ENCODE measurements around the gene NOS1. TPM values are rescaled to one million over a fixed set of nuclear protein-coding genes. Genes with fewer than 3 reads are reported as not detected.

NOS1 gene
- total and polyA plus RNA-seq, 12 donors = 0.01 to 2.8 (median 0.45) TPM; not detected in 1

GRCh38 chr12:117329756-117330155 is 31.7 kb downstream of the NOS1 start:
- H3K27me3 ChIP-seq = peaks cover 0 to 95% (median 53%) of the 10 kb centered on the region in 7 donors
- WGBS, 2 donors = 78% methylated on average over 8 of the region's 8 CpGs

GRCh38 chr12:117328556-117329100 is 32.8 kb downstream of the NOS1 start:
- Histone ChIP-seq H3K36me3 (no peaks in the 10 kb centered on the region), H3K4me1 (no peaks in the 10 kb centered on the region), H3K4me3 (no peak overlapping the region), H3K27ac (no peak overlapping the region), H3K9me3 (no peaks in the 10 kb centered on the region), H3K27me3 (peaks cover 0 to 88% (median 43%) of the 10 kb centered on the region in 7 donors)
- TF ChIP-seq CTCF (IDR thresholded peaks at IDR 0.05) = no peak
- ATAC-seq (no peak), DNase-seq (no peak)
- intact Hi-C loops (cut with DNase I) = no loop called here
- 71 to 77% methylated on average over 13 of the region's 13 CpGs for WGBS, 2 donors

More at GRCh38 chr12:117329756-117330155, 31.7 kb downstream of the NOS1 start:
- H3K27ac ChIP-seq = no peak overlapping the region
- TF ChIP-seq CTCF (IDR thresholded peaks at IDR 0.05) = no peak
- H3K4me3 ChIP-seq = no peak overlapping the region
- peaks cover 0 to 10% (median 0%) of the 10 kb centered on the region in 9 donors for H3K4me1 ChIP-seq
- H3K9me3 ChIP-seq = no peaks in the 10 kb centered on the region
- no peak for DNase-seq
- H3K36me3 ChIP-seq = no peaks in the 10 kb centered on the region
- intact Hi-C loops (cut with DNase I) = no loop called here
- ATAC-seq = no peak

GRCh38 chr12:117322428-117322827 is 39.0 kb downstream of the NOS1 start:
- H3K27me3 ChIP-seq = peaks cover 0 to 42% (median 20%) of the 10 kb centered on the region in 7 donors
- no peak for TF ChIP-seq CTCF (IDR thresholded peaks at IDR 0.05)
- H3K4me3 ChIP-seq = no peak overlapping the region
- H3K9me3 ChIP-seq = peaks cover 0 to 3% (median 0%) of the 10 kb centered on the region in 11 donors
- WGBS, 2 donors = 22 to 49% methylated on average over 1 of the region's 1 CpG
- H3K4me1 ChIP-seq = no peaks in the 10 kb centered on the region
- H3K27ac ChIP-seq = no peak overlapping the region
- DNase-seq = no peak
- ATAC-seq = no peak
- no peaks in the 10 kb centered on the region for H3K36me3 ChIP-seq
- intact Hi-C loops (cut with DNase I) = no loop called here

GRCh38 chr12:117321572-117321971 is 39.9 kb downstream of the NOS1 start:
- TF ChIP-seq CTCF (IDR thresholded peaks at IDR 0.05) = no peak
- ATAC-seq = no peak
- H3K9me3 ChIP-seq = peaks cover 0 to 9% (median 0%) of the 10 kb centered on the region in 11 donors

More at GRCh38 chr12:117321572-117321971, 39.9 kb downstream of the NOS1 start:
- DNase-seq = no peak
- Histone ChIP-seq H3K27me3 (peaks cover 0 to 33% (median 11%) of the 10 kb centered on the region in 7 donors), H3K4me1 (no peaks in the 10 kb centered on the region), H3K36me3 (no peaks in the 10 kb centered on the region), H3K27ac (no peak overlapping the region), H3K4me3 (no peak overlapping the region)
- intact Hi-C loops (cut with DNase I) = no loop called here
- WGBS, 2 donors = 77 to 78% methylated on average over 4 of the region's 4 CpGs
